ENCODE data around the gene CDHR1. TPM values are rescaled to one million over a fixed set of nuclear protein-coding genes. Genes with fewer than 3 reads are reported as not detected.

Gene CDHR1
- total RNA-seq, 4 donors from 2014 or later, result 106 to 398 (median 143) TPM

DNA sequence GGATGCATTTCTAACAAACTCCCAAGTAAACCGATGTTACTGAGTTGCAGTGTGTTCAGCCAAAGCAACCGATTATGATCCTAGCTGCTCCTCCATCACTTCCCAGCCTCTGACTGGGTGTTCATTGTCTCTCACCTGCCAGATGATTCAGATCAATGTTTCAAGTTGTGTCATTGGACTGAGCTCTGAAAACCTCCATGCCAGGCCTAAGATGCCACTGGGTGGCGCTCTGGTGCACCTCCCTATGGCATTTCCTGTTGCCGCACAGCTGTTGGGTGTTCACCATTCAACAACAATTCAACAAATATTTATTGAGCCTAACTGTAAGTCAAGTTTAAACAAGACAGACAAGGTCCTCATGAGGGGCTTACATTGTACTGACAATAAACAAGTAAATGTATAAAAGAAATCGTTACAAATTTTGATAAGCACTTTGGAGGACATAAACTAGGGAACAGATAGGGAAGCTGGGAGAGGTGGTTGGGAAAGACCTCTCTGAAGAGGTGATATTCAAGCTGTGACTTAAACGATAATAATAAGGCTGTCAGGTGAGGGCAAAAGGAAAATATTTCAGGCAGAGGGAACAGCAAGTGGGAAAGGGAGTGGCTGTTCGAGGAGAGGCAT is 73.3 kb downstream of the CDHR1 start:
- DNase-seq (ENCODE audit: low spot score in 2 of 2), result no peak
- Histone ChIP-seq H3K27me3 (peaks cover 3% of the 10 kb centered on the region), H3K27ac (no peak overlapping the region), H3K9me3 (no peaks in the 10 kb centered on the region), H3K36me3 (no peaks in the 10 kb centered on the region), H3K4me1 (no peaks in the 10 kb centered on the region), H3K4me3 (no peak overlapping the region)
- TF ChIP-seq POLR2AphosphoS5 (IDR thresholded peaks at IDR 0.05), result no peak
- peak in 1 of 2 donors; percentile 40 for TF ChIP-seq CTCF (IDR thresholded peaks at IDR 0.05)
- WGBS, result 38% methylated on average over 7 of the region's 7 CpGs

GRCh38 chr10:84269162-84269561 is 74.8 kb downstream of the CDHR1 start:
- whole genome bisulfite sequencing, result 79% methylated on average over 1 of the region's 1 CpG
- DNase-seq (ENCODE audit: low spot score in 2 of 2), result no peak
- no peak overlapping the region for H3K4me3 ChIP-seq
- no peaks in the 10 kb centered on the region for H3K36me3 ChIP-seq
- no peaks in the 10 kb centered on the region for H3K9me3 ChIP-seq
- H3K27ac ChIP-seq, result no peak overlapping the region
- no peaks in the 10 kb centered on the region for H3K4me1 ChIP-seq
- TF ChIP-seq CTCF (IDR thresholded peaks at IDR 0.05), result no peak
- TF ChIP-seq POLR2AphosphoS5 (IDR thresholded peaks at IDR 0.05), result no peak
- no peak for TF ChIP-seq EP300 (IDR thresholded peaks at IDR 0.05)
- no peak for TF ChIP-seq POLR2A (IDR thresholded peaks at IDR 0.05)
- peaks cover 5% of the 10 kb centered on the region for H3K27me3 ChIP-seq

Other genes with a start within 250 kb of the CDHR1 start
- gene GHITM, start 55.0 kb upstream of the CDHR1 start, total RNA-seq, result 100 to 1,000 TPM in 3 of 4 donors, 10 to 100 TPM in 1; 91.2 to 132 (median 125) TPM
- gene GPR15LG, start 20.7 kb upstream of the CDHR1 start, total RNA-seq, result 10 to 100 TPM in 2 of 4 donors, 1 to 10 TPM in 2; 2.0 to 19.3 (median 8.6) TPM
- not detected for gene LRIT2, start 31.0 kb downstream of the CDHR1 start, total RNA-seq
- not detected for gene LRIT1, start 47.0 kb downstream of the CDHR1 start, total RNA-seq
- gene RGR, start 50.5 kb downstream of the CDHR1 start, total RNA-seq, result not detected
- 10 to 100 TPM; 39.8 to 52.7 (median 47.9) TPM for gene CCSER2, start 134.1 kb downstream of the CDHR1 start, total RNA-seq